Measurements from ENCODE around the gene GPR85.

- TF ChIP-seq POLR2AphosphoS5 (IDR thresholded peaks at IDR 0.05) (no peak), CTCF (IDR thresholded peaks at IDR 0.05) (no peak), POLR2A (IDR thresholded peaks at IDR 0.05) (no peak)
These were observed 12.8 kb upstream of the GPR85 start for GRCh38 chr7:113099284-113099919.

Measured in stomach (tissue), 4 donors.